Fibroblast of skin of left quadriceps (primary cell): Measurements from ENCODE around the gene TAS1R1.
"Not testable (repeated sequence)": the region's sequence is repeated elsewhere in the genome, so short reads cannot be mapped to it uniquely, and the experiment has no call there.

Experiments
- DNase-seq, 2 experiments: peaks; one replicate each; pipeline ENCODE4 v3.0.0-alpha.2; 2013; ENCODE audit warnings: low read depth in 2 of 2

The TAS1R1 gene

GRCh38 chr1:6521536-6521935, 33.6 kb upstream of the TAS1R1 start:
- no peak for DNase-seq

GRCh38 chr1:6523566-6523965, 31.5 kb upstream of the TAS1R1 start:
- DNase-seq: no peak

GRCh38 chr1:6526316-6526715, 28.8 kb upstream of the TAS1R1 start:
- DNase-seq: no peak

GRCh38 chr1:6528492-6528891, 26.6 kb upstream of the TAS1R1 start:
- no peak for DNase-seq

- no peak for DNase-seq
These were observed 24.5 kb upstream of the TAS1R1 start for GRCh38 chr1:6530504-6531160.

GRCh38 chr1:6531996-6532395, 23.1 kb upstream of the TAS1R1 start:
- no peak for DNase-seq

GRCh38 chr1:6534248-6534822, 20.8 kb upstream of the TAS1R1 start:
- DNase-seq: no peak

GRCh38 chr1:6535214-6535613, 19.9 kb upstream of the TAS1R1 start:
- DNase-seq: no peak

- DNase-seq: no peak
These were observed 18.8 kb upstream of the TAS1R1 start for GRCh38 chr1:6536291-6536690.

- DNase-seq: no peak
These were observed 16.2 kb upstream of the TAS1R1 start for GRCh38 chr1:6538956-6539355.

GRCh38 chr1:6544831-6545230, 10.3 kb upstream of the TAS1R1 start:
- no peak for DNase-seq

- no peak for DNase-seq
These were observed 9.6 kb upstream of the TAS1R1 start for GRCh38 chr1:6545276-6546112.

- DNase-seq: no peak
These were observed 8.8 kb upstream of the TAS1R1 start for GRCh38 chr1:6546326-6546725.

GRCh38 chr1:6547301-6547700, 7.8 kb upstream of the TAS1R1 start:
- DNase-seq: no peak

GRCh38 chr1:6554031-6554906, 838 bp upstream of the TAS1R1 start, which contains the start of gene NOL9:
Gene NOL9 (minus strand): TSS chr1:6554513. CDS start chr1:6554502, 11 bp downstream.
- peak; percentile 78 to 79 for DNase-seq

GRCh38 chr1:6557597-6557996, 2.5 kb downstream of the TAS1R1 start:
- DNase-seq: no peak

- DNase-seq: not testable (repeated sequence)
These were observed 4.1 kb downstream of the TAS1R1 start for GRCh38 chr1:6559161-6559560.

GRCh38 chr1:6560267-6560666, 5.2 kb downstream of the TAS1R1 start:
- DNase-seq: no peak

GRCh38 chr1:6569033-6569432, 13.9 kb downstream of the TAS1R1 start:
- no peak for DNase-seq

- no peak for DNase-seq
These were observed 15.0 kb downstream of the TAS1R1 start for GRCh38 chr1:6570100-6570499.

- DNase-seq: no peak
These were observed 15.9 kb downstream of the TAS1R1 start for GRCh38 chr1:6570987-6571386.
